ENCODE measurements around the gene OR2AG1. TPM values are rescaled to one million over a fixed set of nuclear protein-coding genes. Genes with fewer than 3 reads are reported as not detected.

The OR2AG1 gene
- total and polyA plus RNA-seq, 4 donors: not detected

DNA sequence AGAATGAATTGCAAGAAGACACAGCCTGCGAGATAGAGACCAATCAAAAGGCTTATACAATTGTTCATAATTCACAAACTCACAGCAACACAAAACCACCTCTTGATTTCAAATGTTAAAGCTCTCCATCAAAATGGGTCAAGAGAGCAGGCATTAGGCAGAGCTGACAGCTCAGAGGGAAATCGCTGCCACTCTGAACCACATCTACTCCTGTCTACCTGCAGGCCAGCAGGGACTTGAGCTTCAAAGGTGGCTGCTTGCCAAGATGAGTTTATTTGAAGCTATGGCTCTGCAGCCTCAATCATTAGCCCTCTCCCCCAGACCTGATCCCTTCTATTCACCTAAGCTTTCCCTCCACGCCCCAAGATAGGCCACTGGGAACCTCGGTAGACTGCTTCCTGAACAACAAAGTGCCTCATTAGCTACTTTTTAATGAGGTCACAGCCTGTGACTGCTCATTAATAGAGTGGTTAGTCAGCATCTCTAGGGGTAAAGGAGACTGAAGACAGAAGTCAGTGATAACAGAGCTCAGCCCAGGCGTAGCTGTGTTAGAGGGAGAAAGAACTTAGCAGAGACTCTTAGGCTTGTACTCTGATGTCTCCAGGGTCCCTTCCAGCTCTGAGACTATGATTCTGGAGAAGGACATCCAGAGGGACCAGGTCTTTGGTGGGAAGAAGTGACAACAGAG is 41.5 kb downstream of the OR2AG1 start:
- no peak for TF ChIP-seq CTCF (IDR thresholded peaks at IDR 0.05; ENCODE audit: control extremely low read depth, extremely low read depth)
- Histone ChIP-seq H3K27me3 (ENCODE audit: control insufficient read depth in 3 of 3, insufficient read depth in 3 of 3, low read length in 2 of 3) (no peaks in the 10 kb centered on the region), H3K36me3 (ENCODE audit: control insufficient read depth in 4 of 4, insufficient read depth in 4 of 4, low read length in 4 of 4) (no peaks in the 10 kb centered on the region), H3K4me3 (no peak overlapping the region), H3K9ac (ENCODE audit: insufficient read depth in 1 of 2, low read length in 2 of 2) (no peak overlapping the region), H3K4me1 (ENCODE audit: control insufficient read depth in 5 of 5, insufficient read depth in 5 of 5, low read length in 5 of 5) (no peaks in the 10 kb centered on the region), H3K9me3 (ENCODE audit: control insufficient read depth in 4 of 4, insufficient read depth in 3 of 4, low read length in 3 of 4) (no peaks in the 10 kb centered on the region), H3K27ac (ENCODE audit: low read depth in 1 of 2, low read length in 1 of 2) (no peak overlapping the region)
- 76 to 92% methylated on average over 5 of the region's 5 CpGs for WGBS, 2 donors
- ATAC-seq (ENCODE audit: insufficient read depth, low FRiP score) (no peak), DNase-seq (no peak)

DNA sequence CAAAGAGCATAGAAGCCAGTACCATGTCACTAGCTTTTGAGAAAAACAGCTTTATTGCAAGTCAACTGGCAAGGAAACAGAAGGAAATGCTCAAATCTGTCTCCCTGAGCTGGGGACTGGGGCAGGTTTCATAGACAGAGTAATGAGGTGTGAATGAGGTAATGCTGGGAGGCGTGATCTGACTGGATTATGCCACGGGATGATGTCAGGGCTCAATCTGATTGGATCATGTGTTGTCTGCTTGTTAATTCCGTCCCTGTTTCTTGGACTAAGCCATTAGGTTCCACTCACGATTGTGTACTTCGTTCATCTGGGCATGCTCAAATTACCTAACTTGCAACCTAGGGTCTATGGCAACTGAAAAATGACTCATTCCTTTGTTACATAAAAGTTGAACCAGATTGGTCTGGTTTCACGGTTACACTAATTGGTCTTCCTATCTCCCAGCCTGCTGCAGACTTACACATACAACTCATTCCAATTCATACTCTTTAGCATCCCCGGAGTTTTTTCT is 42.5 kb downstream of the OR2AG1 start:
- Histone ChIP-seq H3K36me3 (ENCODE audit: control insufficient read depth in 4 of 4, insufficient read depth in 4 of 4, low read length in 4 of 4) (no peaks in the 10 kb centered on the region), H3K4me1 (ENCODE audit: control insufficient read depth in 5 of 5, insufficient read depth in 5 of 5, low read length in 5 of 5) (no peaks in the 10 kb centered on the region), H3K9me3 (ENCODE audit: control insufficient read depth in 4 of 4, insufficient read depth in 3 of 4, low read length in 3 of 4) (no peaks in the 10 kb centered on the region), H3K27ac (ENCODE audit: low read depth in 1 of 2, low read length in 1 of 2) (no peak overlapping the region), H3K27me3 (ENCODE audit: control insufficient read depth in 3 of 3, insufficient read depth in 3 of 3, low read length in 2 of 3) (no peaks in the 10 kb centered on the region), H3K4me3 (no peak overlapping the region), H3K9ac (ENCODE audit: insufficient read depth in 1 of 2, low read length in 2 of 2) (no peak overlapping the region)
- DNase-seq (no peak), ATAC-seq (ENCODE audit: insufficient read depth, low FRiP score) (no peak)
- WGBS, 2 donors: 77 to 86% methylated on average over 7 of the region's 7 CpGs
- TF ChIP-seq CTCF (IDR thresholded peaks at IDR 0.05; ENCODE audit: control extremely low read depth, extremely low read depth): no peak

DNA sequence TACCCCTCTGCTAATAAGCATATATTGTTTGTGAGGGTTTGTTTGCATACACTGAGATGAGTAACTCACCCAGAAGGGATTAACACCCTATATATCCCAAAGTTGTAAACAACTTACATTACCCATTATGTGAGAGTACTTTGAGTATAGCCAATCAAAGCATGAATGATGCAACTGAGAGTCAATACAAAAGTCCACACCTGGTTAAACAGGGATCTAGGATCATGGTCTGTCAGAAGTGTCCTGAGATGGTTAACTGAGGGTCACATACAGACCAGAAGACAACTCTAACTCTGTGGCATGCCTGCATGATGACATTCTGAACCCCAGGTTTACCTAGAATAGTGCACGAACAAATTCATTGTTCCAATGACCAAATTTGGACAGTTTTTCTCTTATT is 45.3 kb downstream of the OR2AG1 start:
- no peak for ATAC-seq (ENCODE audit: insufficient read depth, low FRiP score)
- no peak overlapping the region for H3K27ac ChIP-seq (ENCODE audit: low read depth in 1 of 2, low read length in 1 of 2)
- H3K4me1 ChIP-seq (ENCODE audit: control insufficient read depth in 5 of 5, insufficient read depth in 5 of 5, low read length in 5 of 5): no peaks in the 10 kb centered on the region
- H3K4me3 ChIP-seq: no peak overlapping the region
- H3K9me3 ChIP-seq (ENCODE audit: control insufficient read depth in 4 of 4, insufficient read depth in 3 of 4, low read length in 3 of 4): no peaks in the 10 kb centered on the region
- no peak for DNase-seq
- no peak overlapping the region for H3K9ac ChIP-seq (ENCODE audit: insufficient read depth in 1 of 2, low read length in 2 of 2)
- no peaks in the 10 kb centered on the region for H3K36me3 ChIP-seq (ENCODE audit: control insufficient read depth in 4 of 4, insufficient read depth in 4 of 4, low read length in 4 of 4)
- H3K27me3 ChIP-seq (ENCODE audit: control insufficient read depth in 3 of 3, insufficient read depth in 3 of 3, low read length in 2 of 3): no peaks in the 10 kb centered on the region
- TF ChIP-seq CTCF (IDR thresholded peaks at IDR 0.05; ENCODE audit: control extremely low read depth, extremely low read depth): no peak
- WGBS, 2 donors: 82 to 86% methylated on average over 1 of the region's 1 CpG

DNA sequence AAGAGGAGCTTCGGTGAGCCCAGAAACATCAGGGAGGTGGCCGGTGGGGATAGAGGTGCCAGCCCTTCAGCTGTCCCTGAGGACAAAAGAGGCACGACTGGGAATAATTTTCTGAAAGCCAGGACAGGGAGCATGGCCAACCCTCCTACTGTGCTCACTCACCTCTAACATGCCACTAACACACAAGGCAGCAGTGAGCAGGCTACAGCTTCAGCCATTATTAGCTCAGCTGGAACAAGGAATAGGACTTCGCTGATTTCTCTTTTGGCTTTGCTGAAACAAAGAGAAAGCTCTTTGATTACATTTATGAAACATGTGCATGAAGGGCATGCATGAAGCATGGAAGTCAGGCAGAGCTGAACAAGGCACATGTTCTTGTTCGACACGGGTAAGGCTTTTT is 50.5 kb downstream of the OR2AG1 start:
- no peak for ATAC-seq (ENCODE audit: insufficient read depth, low FRiP score)

More for the DNA sequence above, 50.5 kb downstream of the OR2AG1 start:
- TF ChIP-seq CTCF (IDR thresholded peaks at IDR 0.05; ENCODE audit: control extremely low read depth, extremely low read depth): no peak
- Histone ChIP-seq H3K9ac (ENCODE audit: insufficient read depth in 1 of 2, low read length in 2 of 2) (no peak overlapping the region), H3K27me3 (ENCODE audit: control insufficient read depth in 3 of 3, insufficient read depth in 3 of 3, low read length in 2 of 3) (no peaks in the 10 kb centered on the region), H3K4me1 (ENCODE audit: control insufficient read depth in 5 of 5, insufficient read depth in 5 of 5, low read length in 5 of 5) (no peaks in the 10 kb centered on the region), H3K27ac (ENCODE audit: low read depth in 1 of 2, low read length in 1 of 2) (no peak overlapping the region), H3K4me3 (no peak overlapping the region), H3K9me3 (ENCODE audit: control insufficient read depth in 4 of 4, insufficient read depth in 3 of 4, low read length in 3 of 4) (no peaks in the 10 kb centered on the region), H3K36me3 (ENCODE audit: control insufficient read depth in 4 of 4, insufficient read depth in 4 of 4, low read length in 4 of 4) (no peaks in the 10 kb centered on the region)
- 83 to 90% methylated on average over 6 of the region's 6 CpGs for WGBS, 2 donors
- DNase-seq: no peak

Measured in lung (tissue), 12 donors.